PC-9 (cell line): ENCODE data around the gene KPNA1. TPM values are rescaled to one million over a fixed set of nuclear protein-coding genes. Genes with fewer than 3 reads are reported as not detected.

Source experiments
- BruUV-seq: library from RNA; stranded (reverse); fragments of 400-500 nt; replicated peaks from 2 replicates; lab custom pipeline; 2021; lab: Mats Ljungman, UMichigan
- CTCF ChIA-PET: fragments of 300-600 bp; sonication (Branson Sonifier 250); formaldehyde crosslinking; loops from one replicate; lab custom pipeline; 2022; ENCODE audit warnings: antibody characterized with exemption; lab: Charles Lee
- POLR2A ChIA-PET: fragments of 300-600 bp; sonication (Branson Sonifier 250); formaldehyde crosslinking; loops from one replicate; lab custom pipeline; 2022; ENCODE audit warnings: antibody characterized with exemption; ENCODE audit not compliant: unreplicated experiment; lab: Charles Lee
- DNase-seq, 2 experiments: peaks; one replicate each; pipeline versions ENCODE4 v3.0.0 to v3.0.0-alpha.2; 2015 to 2022; ENCODE audit warnings: mixed read lengths in 1 of 2
- H2AFZ ChIP-seq: fragments of 200-600 bp; sonication (generic); 2 replicates; pipeline ENCODE4 v1.8.1; 2017; ENCODE audit warnings: antibody characterized with exemption
- H3F3A ChIP-seq: fragments of 200-600 bp; sonication (generic); 2 replicates; pipeline ENCODE4 v1.8.1; 2017; ENCODE audit warnings: antibody characterized with exemption, mild to moderate bottlenecking, low read depth; ENCODE audit not compliant: insufficient read depth
- H3K27ac ChIP-seq: fragments of 200-600 bp; sonication (generic); 2 replicates; pipeline ENCODE4 v1.6.1; 2016; ENCODE audit warnings: mixed run types
- H3K27me3 ChIP-seq: fragments of 200-600 bp; sonication (generic); 2 replicates; pipeline ENCODE4 v1.6.1; 2016; ENCODE audit warnings: low read depth, mixed run types; ENCODE audit not compliant: insufficient read depth
- H3K36me3 ChIP-seq: fragments of 200-600 bp; sonication (generic); 2 replicates; pipeline ENCODE4 v1.6.1; 2016; ENCODE audit warnings: low read depth, mixed run types
- H3K4me1 ChIP-seq: fragments of 200-600 bp; sonication (generic); replicated peaks from 2 replicates; pipeline ENCODE4 v1.6.1; 2016; ENCODE audit warnings: mixed run types; ENCODE audit not compliant: insufficient read depth
- H3K4me2 ChIP-seq: fragments of 200-600 bp; sonication (generic); 2 replicates; pipeline ENCODE4 v1.6.1; 2017; ENCODE audit warnings: mixed run types
- H3K4me3 ChIP-seq: fragments of 200-600 bp; sonication (generic); 2 replicates; pipeline ENCODE4 v1.6.1; 2016; ENCODE audit warnings: mixed run types
- H3K79me2 ChIP-seq: fragments of 200-600 bp; sonication (generic); 2 replicates; pipeline ENCODE4 v1.6.1; 2017; ENCODE audit warnings: low read depth, mixed run types
- H3K9me2 ChIP-seq: fragments of 200-600 bp; sonication (generic); 2 replicates; pipeline ENCODE4 v1.8.1; 2017; ENCODE audit warnings: mild to moderate bottlenecking; ENCODE audit not compliant: insufficient read depth
- H3K9me3 ChIP-seq: fragments of 200-600 bp; sonication (generic); 2 replicates; pipeline ENCODE4 v1.8.1; 2016; ENCODE audit warnings: low read depth; ENCODE audit not compliant: insufficient read depth
- H4K20me1 ChIP-seq: fragments of 200-600 bp; sonication (generic); 2 replicates; pipeline ENCODE4 v1.8.1; 2017; ENCODE audit not compliant: insufficient read depth
- EZH2 ChIP-seq: fragments of 200-600 bp; sonication (generic); IDR thresholded peaks from 2 replicates; pipeline ENCODE4 v1.8.0; 2017; ENCODE audit warnings: antibody characterized with exemption, low read depth
- intact Hi-C: fragments of 100-400 bp; cut with micrococcal nuclease; formaldehyde crosslinking; loops from one replicate; pipeline ENCODE4 v1.10.0; 2022; ENCODE audit not compliant: unreplicated experiment
- total RNA-seq: library from RNA; stranded (reverse); gene quantifications from 2 replicates; pipeline ENCODE4 v1.2.3, GENCODE V29; 2021
- TF ChIP-seq, protein P1 (sequence below): fragments of 200-600 bp; sonication (generic); conservative IDR thresholded peaks from 2 replicates; pipeline ENCODE4 v1.6.1; 2017; ENCODE audit warnings: mixed run types, antibody characterized with exemption, mild to moderate bottlenecking, moderate library complexity

Gene KPNA1
- total RNA-seq, 1 experiment from 2014 or later: 89.2 TPM

DNA sequence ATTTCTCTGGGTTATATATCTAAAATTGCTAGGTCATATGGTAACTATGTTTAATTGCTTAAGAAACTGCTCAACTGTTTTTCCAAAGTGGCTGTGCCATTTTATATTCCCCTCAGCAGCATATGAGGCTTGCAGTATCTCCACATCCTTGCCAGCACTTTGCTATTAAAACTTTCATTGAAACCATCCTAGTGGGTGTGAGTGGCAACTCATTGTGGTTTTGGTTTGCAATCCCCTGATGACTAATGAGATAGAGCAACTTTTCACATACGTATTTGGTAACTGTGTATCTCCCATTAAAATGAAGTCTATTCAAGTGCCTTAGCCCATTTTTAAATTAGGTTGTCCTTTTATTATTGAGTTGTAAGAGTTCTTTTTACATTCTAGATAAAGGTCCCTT lies 17.3 kb downstream of the KPNA1 start:
- ChIA-PET CTCF (no interaction called here), POLR2A (interaction anchor here (0.6 kb wide), 1 partner anchor 60 kb away, joined by 7 read pairs; no protein-coding TSS in a partner anchor)
- Histone ChIP-seq H3F3A (peaks cover 28% of the 10 kb centered on the region), H3K9me3 (no peaks in the 10 kb centered on the region), H3K4me3 (no peak overlapping the region), H2AFZ (no peak overlapping the region), H3K79me2 (peaks cover 78% of the 10 kb centered on the region), H3K27ac (peak overlapping the region; percentile 75), H3K4me1 (peaks cover 25% of the 10 kb centered on the region), H3K36me3 (peaks cover 31% of the 10 kb centered on the region), H3K27me3 (no peaks in the 10 kb centered on the region), H3K4me2 (peak overlapping the region; percentile 18), H4K20me1 (peaks cover 15% of the 10 kb centered on the region; the same call in 1 of the 2 replicates), H3K9me2 (no peaks in the 10 kb centered on the region)
- BruUV-seq: no TSS peak
- intact Hi-C loops: loop anchor here (1.0 kb wide), 1 partner anchor 14 kb away; no protein-coding TSS in a partner anchor
- peak; percentile 25 to 79 for DNase-seq
- TF ChIP-seq, protein P1, sequence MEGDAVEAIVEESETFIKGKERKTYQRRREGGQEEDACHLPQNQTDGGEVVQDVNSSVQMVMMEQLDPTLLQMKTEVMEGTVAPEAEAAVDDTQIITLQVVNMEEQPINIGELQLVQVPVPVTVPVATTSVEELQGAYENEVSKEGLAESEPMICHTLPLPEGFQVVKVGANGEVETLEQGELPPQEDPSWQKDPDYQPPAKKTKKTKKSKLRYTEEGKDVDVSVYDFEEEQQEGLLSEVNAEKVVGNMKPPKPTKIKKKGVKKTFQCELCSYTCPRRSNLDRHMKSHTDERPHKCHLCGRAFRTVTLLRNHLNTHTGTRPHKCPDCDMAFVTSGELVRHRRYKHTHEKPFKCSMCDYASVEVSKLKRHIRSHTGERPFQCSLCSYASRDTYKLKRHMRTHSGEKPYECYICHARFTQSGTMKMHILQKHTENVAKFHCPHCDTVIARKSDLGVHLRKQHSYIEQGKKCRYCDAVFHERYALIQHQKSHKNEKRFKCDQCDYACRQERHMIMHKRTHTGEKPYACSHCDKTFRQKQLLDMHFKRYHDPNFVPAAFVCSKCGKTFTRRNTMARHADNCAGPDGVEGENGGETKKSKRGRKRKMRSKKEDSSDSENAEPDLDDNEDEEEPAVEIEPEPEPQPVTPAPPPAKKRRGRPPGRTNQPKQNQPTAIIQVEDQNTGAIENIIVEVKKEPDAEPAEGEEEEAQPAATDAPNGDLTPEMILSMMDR: no peak
- TF ChIP-seq EZH2: no peak

- TF ChIP-seq EZH2: no peak
- TF ChIP-seq, protein P1: no peak
- BruUV-seq: no TSS peak
Observed at GRCh38 chr3:122496508-122496907, 18.2 kb downstream of the KPNA1 start.

DNA sequence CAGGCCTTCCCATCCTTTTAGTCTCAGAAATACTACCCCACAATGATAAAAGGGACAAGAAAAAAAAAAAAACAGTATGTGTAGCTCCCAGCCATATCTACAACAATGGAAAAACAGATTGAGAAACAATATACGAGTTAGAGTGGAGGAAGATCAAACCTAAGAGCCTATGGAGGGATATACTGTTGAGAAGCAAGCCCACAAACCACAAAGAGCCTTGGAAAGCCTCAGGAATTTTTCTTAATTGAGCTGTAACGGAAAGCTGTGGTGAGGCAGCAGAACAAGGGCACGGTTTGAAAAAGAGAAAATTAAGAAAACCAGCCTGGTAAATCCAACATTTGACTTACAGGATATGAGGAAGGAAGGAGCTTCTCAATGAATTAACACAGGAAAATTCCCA lies 21.4 kb downstream of the KPNA1 start:
- H3K79me2 ChIP-seq: peaks cover 53% of the 10 kb centered on the region
- DNase-seq: no peak
- H3K9me2 ChIP-seq: no peaks in the 10 kb centered on the region
- H3K27me3 ChIP-seq: no peaks in the 10 kb centered on the region
- H3K4me1 ChIP-seq: peaks cover 15% of the 10 kb centered on the region
- H3F3A ChIP-seq: peaks cover 19% of the 10 kb centered on the region
- peaks cover 36% of the 10 kb centered on the region for H3K36me3 ChIP-seq
- TF ChIP-seq, protein P1: no peak
- no peak for TF ChIP-seq EZH2
- peaks cover 5% of the 10 kb centered on the region; the same call in 1 of the 2 replicates for H4K20me1 ChIP-seq
- CTCF ChIA-PET: no interaction called here
- H2AFZ ChIP-seq: no peak overlapping the region
- no TSS peak for BruUV-seq
- no peak overlapping the region for H3K4me3 ChIP-seq
- H3K27ac ChIP-seq: 0 out of 2 replicates have a peak overlapping the region, but pooled peaks have one; percentile 18
- intact Hi-C loops: no loop called here
- H3K9me3 ChIP-seq: no peaks in the 10 kb centered on the region
- H3K4me2 ChIP-seq: no peak overlapping the region
- POLR2A ChIA-PET: no interaction called here

More at GRCh38 chr3:122496508-122496907, 18.2 kb downstream of the KPNA1 start:
- no peaks in the 10 kb centered on the region for H3K9me3 ChIP-seq
- peaks cover 28% of the 10 kb centered on the region for H3F3A ChIP-seq
- ChIA-PET CTCF (interaction anchor here (0.7 kb wide), 1 partner anchor 11 kb away, joined by 3 read pairs; no protein-coding TSS in a partner anchor), POLR2A (interaction anchor here (0.6 kb wide), 2 partner anchors 59 to 68 kb away, joined by 3 to 7 read pairs; partner anchors contain the start of genes DTX3L and PARP9)
- no peak overlapping the region for H3K4me3 ChIP-seq
- intact Hi-C loops: no loop called here
- peaks cover 32% of the 10 kb centered on the region for H3K36me3 ChIP-seq
- H3K9me2 ChIP-seq: no peaks in the 10 kb centered on the region
- no peak overlapping the region for H2AFZ ChIP-seq
- no peaks in the 10 kb centered on the region for H3K27me3 ChIP-seq
- H3K79me2 ChIP-seq: peaks cover 69% of the 10 kb centered on the region
- H4K20me1 ChIP-seq: peaks cover 8% of the 10 kb centered on the region; the same call in 1 of the 2 replicates
- DNase-seq: no peak
- no peak overlapping the region for H3K4me2 ChIP-seq
- peaks cover 25% of the 10 kb centered on the region for H3K4me1 ChIP-seq
- H3K27ac ChIP-seq: peak overlapping the region; percentile 75; the same call in 1 of the 2 replicates
